GM12878 (cell line): Measurements from ENCODE around the gene SPACDR. TPM values are rescaled to one million over a fixed set of nuclear protein-coding genes. Genes with fewer than 3 reads are reported as not detected.
A peak's percentile ranks its signal among the peaks of the same experiment; 100 is the strongest.

ENCODE experiments used
- ATAC-seq: fragments of 200-7000 bp; cut with Tn5 transposase; 3 replicates; pipeline ENCODE4 v1.9.1; 2020; ENCODE audit warnings: mild to moderate bottlenecking, moderate library complexity
- BruUV-seq: library from RNA; stranded (reverse); fragments of 400-500 nt; replicated peaks from 2 replicates; lab custom pipeline; 2021; lab: Mats Ljungman, UMichigan
- CTCF ChIA-PET: fragments of 300-600 bp; sonication (Branson Sonifier 250); formaldehyde crosslinking; extraction: SDS; loops from one replicate; lab custom pipeline; 2021; ENCODE audit warnings: inconsistent platforms; lab: Yijun Ruan, JAX
- POLR2A ChIA-PET: fragments of 350-600 bp; formaldehyde crosslinking; extraction: SDS; loops from one replicate; lab custom pipeline; 2021; ENCODE audit warnings: inconsistent platforms; lab: Charles Lee
- RAD21 ChIA-PET: fragments of 300-600 bp; sonication (Branson Sonifier 250); formaldehyde crosslinking; loops from one replicate; lab custom pipeline; 2023; ENCODE audit warnings: antibody characterized with exemption; ENCODE audit not compliant: unreplicated experiment; lab: Charles Lee
- SMC1A ChIA-PET: fragments of 300-600 bp; sonication (Branson Sonifier 250); formaldehyde crosslinking; loops from one replicate; lab custom pipeline; 2023; ENCODE audit not compliant: unreplicated experiment, uncharacterized antibody; lab: Charles Lee
- DNase-seq: peaks from one replicate; pipeline ENCODE4 v3.0.0-alpha.2; 2011; ENCODE audit warnings: low read depth, low spot score
- FAIRE-seq: peaks from 3 replicates; lab custom pipeline; 2011; peaks lifted over from hg19 to GRCh38; lab: Jason Lieb, UNC
- H2AFZ ChIP-seq: 2 replicates; pipeline ENCODE4 v1.6.0; 2011; ENCODE audit warnings: low read depth, low read length, control low read depth; ENCODE audit not compliant: control insufficient read depth
- H3K27ac ChIP-seq: 2 replicates; pipeline ENCODE4 v1.5.1; 2011; ENCODE audit warnings: control low read depth; ENCODE audit not compliant: control insufficient read depth, insufficient read depth
- H3K27me3 ChIP-seq, 2 experiments: replicated peaks in 1 of 2; 2 replicates each; pipeline versions ENCODE4 v1.6.0 to v1.6.1; 2011; ENCODE audit warnings: low read length in 1 of 2; ENCODE audit not compliant: control insufficient read depth in 2 of 2, insufficient read depth in 2 of 2
- H3K36me3 ChIP-seq, 2 experiments: 2 replicates each; pipeline ENCODE4 v1.5.1; 2011; ENCODE audit warnings: low read length in 1 of 2; ENCODE audit not compliant: control insufficient read depth in 2 of 2, insufficient read depth in 2 of 2
- H3K4me1 ChIP-seq: 2 replicates; pipeline ENCODE4 v1.6.1; 2011; ENCODE audit warnings: mild to moderate bottlenecking, low read length, moderate library complexity, mixed read lengths; ENCODE audit not compliant: control insufficient read depth, insufficient read depth
- H3K4me2 ChIP-seq: 2 replicates; pipeline ENCODE4 v1.6.0; 2011; ENCODE audit warnings: control low read depth; ENCODE audit not compliant: control insufficient read depth, insufficient read depth
- H3K4me3 ChIP-seq: fragments of 200-600 bp; sonication (generic); 2 replicates; pipeline ENCODE4 v1.5.1; 2016
- H3K79me2 ChIP-seq: 2 replicates; pipeline ENCODE4 v1.6.0; 2011; ENCODE audit warnings: low read length; ENCODE audit not compliant: control insufficient read depth, insufficient read depth
- H3K9ac ChIP-seq: 2 replicates; pipeline ENCODE4 v1.8.0; 2011; ENCODE audit warnings: low read length, control low read depth, mixed read lengths; ENCODE audit not compliant: control insufficient read depth, insufficient read depth
- H3K9me3 ChIP-seq: replicated peaks from 3 replicates; pipeline ENCODE4 v1.5.1; 2011; ENCODE audit warnings: mild to moderate bottlenecking, low read length; ENCODE audit not compliant: control insufficient read depth, insufficient read depth
- H4K20me1 ChIP-seq: 2 replicates; pipeline ENCODE4 v1.6.0; 2011; ENCODE audit not compliant: control insufficient read depth, insufficient read depth
- KDM1A ChIP-seq: fragments of 200-600 bp; sonication (generic); IDR thresholded peaks from 2 replicates; pipeline ENCODE4 v1.6.1; 2016; ENCODE audit warnings: borderline replicate concordance
- SIN3A ChIP-seq: IDR thresholded peaks from 2 replicates; pipeline ENCODE4 v1.6.1; 2012; ENCODE audit warnings: low read depth, low read length, improper control_type of control experiment
- SMC3 ChIP-seq: IDR thresholded peaks from 2 replicates; pipeline ENCODE4 v1.6.1; 2011; ENCODE audit warnings: low read length, improper control_type of control experiment, borderline replicate concordance
- TCF12 ChIP-seq: IDR thresholded peaks from 2 replicates; pipeline ENCODE4 v1.6.1; 2011; ENCODE audit warnings: low read depth, mild to moderate bottlenecking, low read length
- ZBTB4 ChIP-seq: fragments of 450-650 bp; formaldehyde crosslinking; IDR thresholded peaks from 2 replicates; pipeline ENCODE4 v1.4.0; 2022; ENCODE audit warnings: mild to moderate bottlenecking, moderate library complexity
- WGBS: methylation state at CpG from one replicate; pipeline ENCODE4 v1.1.6; 2016; ENCODE audit warnings: low lambda C conversion rate; ENCODE audit not compliant: insufficient replicate concordance, insufficient coverage; ENCODE audit errors: missing lambda C conversion rate; 5-methylcytosine and 5-hydroxymethylcytosine counted together
- in situ Hi-C: fragments of 300-500 bp; cut with MboI; formaldehyde crosslinking; loops from 9 replicates; pipeline ENCODE4 v1.14.3; 2018; ENCODE audit warnings: mixed read lengths
- intact Hi-C: fragments of 100-400 bp; cut with micrococcal nuclease; formaldehyde crosslinking; loops from one replicate; pipeline ENCODE4 v1.14.2; 2022; ENCODE audit not compliant: unreplicated experiment
- polyA plus RNA-seq, 11 experiments: library from polyadenylated mRNA; depleted of rRNA in 4 of 11; unstranded in 6 of 11; stranded (reverse) in 5 of 11; fragments of >200 nt; fragmentation: Nextera tagmentation in 4 of 11; fragmentation: Illumina TruSeq in 1 of 11; extraction: Ambion mirVana in 4 of 11; extraction: Trizol in 1 of 11; gene quantifications; 1 replicate in 1 of 11; 2 replicates in 10 of 11; pipeline versions ENCODE4 v1.2.1 to v1.2.3, GENCODE V29; 2011 to 2016; ENCODE audit warnings: inconsistent platforms in 2 of 11, missing spikeins in 2 of 11, low read depth in 1 of 11
- total RNA-seq, 4 experiments: library from RNA; depleted of rRNA in 3 of 4; stranded (reverse); fragments of >200 nt in 3 of 4; fragmentation: Illumina TruSeq in 1 of 4; extraction: Trizol in 1 of 4; gene quantifications; 2 replicates each; pipeline versions ENCODE4 v1.2.1 to v1.2.3, GENCODE V29; 2013 to 2021
- TF ChIP-seq, protein P1 (sequence below): IDR thresholded peaks from 2 replicates; pipeline ENCODE4 v1.6.1; 2011; ENCODE audit warnings: low read depth, mild to moderate bottlenecking, low read length, moderate library complexity, borderline replicate concordance; ENCODE audit errors: extremely low read depth

Gene SPACDR
- total and polyA plus RNA-seq, 10 of the 15 experiments (the other 5 are each of a cell fraction or from before 2014, with no cell fraction given), result 0.18 to 1.5 (median 0.63) TPM

DNA sequence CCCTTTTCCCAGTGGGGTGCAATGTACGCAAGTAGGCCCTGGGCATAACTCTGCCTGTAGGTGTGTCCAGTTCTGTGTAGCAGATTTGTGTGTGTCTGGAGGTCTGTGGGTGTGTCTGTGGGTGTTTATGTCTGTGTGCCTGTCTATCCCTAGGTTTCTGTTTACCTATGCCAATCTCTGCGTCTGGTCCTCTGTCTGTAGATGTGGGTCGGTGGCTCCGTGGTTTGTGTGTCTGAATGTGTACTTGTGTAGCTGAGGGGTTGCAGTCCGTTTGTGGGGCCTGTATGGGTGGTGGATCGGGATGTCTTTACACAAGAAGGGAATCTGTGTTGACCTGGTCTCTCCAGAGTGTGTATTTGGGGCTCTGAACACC, 20.6 kb upstream of the SPACDR start:
- no peak for ATAC-seq
- H3K27me3 ChIP-seq, result no peaks in the 10 kb centered on the region
- no peak overlapping the region for H3K27ac ChIP-seq
- RAD21 ChIA-PET, result interaction anchor here (0.9 to 1.4 kb wide), 2 partner anchors 19 to 75 kb away, joined by 3 to 7 read pairs; no protein-coding TSS in a partner anchor
- POLR2A ChIA-PET, result interaction anchor here (0.6 kb wide), 1 partner anchor 297 kb away, joined by 6 read pairs; no protein-coding TSS in a partner anchor
- H3K4me3 ChIP-seq, result no peak overlapping the region
- H2AFZ ChIP-seq, result no peak overlapping the region
- WGBS, result 68% methylated on average over 6 of the region's 6 CpGs
- CTCF ChIA-PET, result interaction anchor here (1.0 kb wide), 1 partner anchor 15 kb away, joined by 3 read pairs; no protein-coding TSS in a partner anchor
- no peaks in the 10 kb centered on the region for H3K79me2 ChIP-seq
- no peak for FAIRE-seq
- in situ Hi-C loops, result no loop called here
- no peak overlapping the region for H3K9ac ChIP-seq
- peaks cover 8% of the 10 kb centered on the region for H3K4me1 ChIP-seq
- intact Hi-C loops, result no loop called here
- BruUV-seq, result no TSS peak
- H3K4me2 ChIP-seq, result no peak overlapping the region
- SMC1A ChIA-PET, result interaction anchor here (1.1 kb wide), 1 partner anchor 75 kb away, joined by 4 read pairs; no protein-coding TSS in a partner anchor
- TF ChIP-seq, protein P1, sequence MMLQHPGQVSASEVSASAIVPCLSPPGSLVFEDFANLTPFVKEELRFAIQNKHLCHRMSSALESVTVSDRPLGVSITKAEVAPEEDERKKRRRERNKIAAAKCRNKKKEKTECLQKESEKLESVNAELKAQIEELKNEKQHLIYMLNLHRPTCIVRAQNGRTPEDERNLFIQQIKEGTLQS, result no peak
- no peak for DNase-seq
- no peaks in the 10 kb centered on the region for H3K36me3 ChIP-seq
- no peaks in the 10 kb centered on the region for H4K20me1 ChIP-seq
- H3K9me3 ChIP-seq, result no peaks in the 10 kb centered on the region

DNA sequence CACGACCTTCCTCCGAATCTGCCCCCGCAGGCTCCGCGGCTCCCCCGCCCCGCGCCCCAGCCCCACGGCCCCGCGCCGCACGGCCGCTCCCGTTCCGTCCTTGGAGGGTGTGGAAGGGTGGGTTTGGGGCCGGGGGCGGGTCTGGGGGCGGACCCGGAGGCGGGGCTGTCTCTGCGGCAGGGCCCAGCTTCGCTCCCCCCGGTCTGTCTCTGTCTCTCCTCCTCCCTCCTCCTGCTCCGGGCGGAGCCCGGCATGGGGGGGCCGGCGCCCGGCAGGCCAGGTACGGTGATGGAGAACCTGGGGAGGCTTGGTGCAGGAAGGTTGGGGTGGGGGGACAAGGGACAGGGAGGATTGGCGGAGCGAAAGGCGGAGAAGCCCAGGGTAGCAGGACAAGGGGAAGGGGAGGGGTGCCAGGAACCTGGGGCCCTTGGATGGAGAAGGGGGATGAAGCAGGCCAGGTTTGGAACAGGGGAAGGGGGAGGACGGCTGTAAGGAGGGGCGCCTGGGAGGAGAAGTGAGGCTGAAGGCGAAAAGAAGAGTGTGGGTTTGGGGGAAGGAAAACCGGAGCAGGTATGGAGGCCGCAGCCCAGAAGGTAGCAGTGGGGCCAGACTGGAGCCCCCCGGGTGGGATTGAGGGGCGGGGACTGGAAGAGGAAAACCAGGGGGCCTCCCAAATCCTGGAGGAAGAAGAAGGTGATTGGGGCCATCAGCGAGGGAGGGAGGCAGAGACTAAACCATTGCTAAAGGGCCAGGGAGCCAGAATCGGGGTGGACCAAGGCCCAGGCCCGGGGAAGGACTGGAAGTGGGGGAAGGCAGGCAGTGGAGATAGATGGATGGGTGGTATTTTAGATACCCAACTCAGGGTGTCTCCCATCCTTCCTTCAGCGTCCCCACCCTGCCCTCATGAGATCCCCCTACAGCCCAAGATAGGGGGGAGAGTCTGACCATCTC, 19.9 kb upstream of the SPACDR start, which contains the start of gene NYAP1:
TSS of gene NYAP1 (plus strand) at position 206 of the 951 bp plus-strand sequence. CDS start 1,385 bp downstream, outside the sequence.
- ChIA-PET RAD21 (interaction anchor here (1.4 kb wide), 1 partner anchor 19 kb away, joined by 3 read pairs; no protein-coding TSS in a partner anchor), SMC1A (no interaction called here), POLR2A (interaction anchor here (0.6 kb wide), 1 partner anchor 297 kb away, joined by 6 read pairs; no protein-coding TSS in a partner anchor), CTCF (interaction anchor here (1.0 to 5.6 kb wide), 3 partner anchors 10 to 76 kb away, joined by 3 to 49 read pairs (median 11); no protein-coding TSS in a partner anchor)
- Histone ChIP-seq H3K4me2 (peak within 1 kb of the TSS; percentile 98), H4K20me1 (no peaks in the 10 kb centered on the region), H3K4me3 (peak within 1 kb of the TSS; percentile 67; the same call in 1 of the 2 replicates), H3K79me2 (peaks cover 4% of the 10 kb centered on the region), H3K9me3 (no peaks in the 10 kb centered on the region), H3K36me3 (no peaks in the 10 kb centered on the region), H2AFZ (peak within 1 kb of the TSS; percentile 87), H3K9ac (no peak within 1 kb of the TSS; the same call in 1 of the 2 replicates), H3K27me3 (no peaks in the 10 kb centered on the region), H3K4me1 (peaks cover 11% of the 10 kb centered on the region)
- 66% methylated on average over 21 of the region's 45 CpGs for WGBS
- DNase-seq, result no peak
- in situ Hi-C loops, result no loop called here
- no peak for TF ChIP-seq TCF12
- TF ChIP-seq ZBTB4, result no peak
- TF ChIP-seq KDM1A, result no peak
- TF ChIP-seq SMC3, result no peak
- no peak for TF ChIP-seq SIN3A
- TF ChIP-seq, all 136 proteins: peak for 0
- FAIRE-seq (no peak), ATAC-seq (no peak)
- no TSS peak for BruUV-seq
- intact Hi-C loops, result no loop called here
- no peak within 1 kb of the TSS for H3K27ac ChIP-seq
